HCT116 (cell line): ENCODE data around the gene ANKRD13D. TPM values are rescaled to one million over a fixed set of nuclear protein-coding genes. Genes with fewer than 3 reads are reported as not detected.

Experiments
- ATAC-seq: fragments of 200-7000 bp; cut with Tn5 transposase; 2 replicates; pipeline ENCODE4 v1.9.1; 2020; ENCODE audit warnings: mild to moderate bottlenecking, moderate library complexity
- BruUV-seq: library from RNA; stranded (reverse); fragments of 400-500 nt; replicated peaks from 2 replicates; lab custom pipeline; 2021; lab: Mats Ljungman, UMichigan
- CTCF ChIA-PET: fragments of 300-600 bp; sonication (Branson Sonifier 250); formaldehyde crosslinking; loops from one replicate; lab custom pipeline; 2021; ENCODE audit warnings: antibody characterized with exemption; lab: Charles Lee
- POLR2A ChIA-PET: fragments of 300-600, 350-600 bp; sonication (Branson Sonifier 250); formaldehyde crosslinking; loops from one replicate; lab custom pipeline; 2021; ENCODE audit warnings: antibody characterized with exemption; lab: Charles Lee
- RAD21 ChIA-PET, 2 experiments: fragments of 300-600 bp; sonication (Branson Sonifier 250); formaldehyde crosslinking; loops; one replicate each; lab custom pipeline; 2023; ENCODE audit warnings: low total read pairs in 2 of 2; ENCODE audit not compliant: uncharacterized antibody in 2 of 2, unreplicated experiment in 2 of 2, low non-redundant PET in 1 of 2; lab: Charles Lee
- DNase-seq: peaks from one replicate; pipeline ENCODE4 v3.0.0-alpha.2; 2010; ENCODE audit warnings: low read depth, low spot score
- H2AFZ ChIP-seq: fragments of 200-600 bp; shearing (Covaris generic), sonication (generic); 2 replicates; pipeline ENCODE4 v1.6.1; 2017; ENCODE audit warnings: low read depth, mixed run types, mixed read lengths, antibody characterized with exemption, low read length; ENCODE audit not compliant: poor library complexity, severe bottlenecking
- H3K27ac ChIP-seq: 2 replicates; pipeline ENCODE4 v1.5.1; 2012; ENCODE audit warnings: low read depth, low read length
- H3K27me3 ChIP-seq: fragments of 200-600 bp; sonication (generic); 2 replicates; pipeline ENCODE4 v1.6.1; 2016; ENCODE audit warnings: mixed run types, low read length, mixed read lengths; ENCODE audit not compliant: insufficient read depth
- H3K36me3 ChIP-seq, 2 experiments: fragments of 200-500 bp in 1 of 2; fragments of 200-600 bp in 1 of 2; sonication (Bioruptor generic) in 1 of 2; sonication (generic) in 1 of 2; 2 replicates each; pipeline versions ENCODE4 v1.5.1 to v1.6.1; 2014 to 2016; ENCODE audit warnings: low read length in 2 of 2, inconsistent platforms in 1 of 2, mixed read lengths in 1 of 2, mixed run types in 1 of 2; ENCODE audit not compliant: insufficient read depth in 2 of 2, control insufficient read depth in 1 of 2
- H3K4me1 ChIP-seq, 2 experiments: fragments of 200-600 bp in 1 of 2; sonication (generic) in 1 of 2; 2 replicates each; pipeline versions ENCODE4 v1.5.1 to v1.6.1; 2012 to 2017; ENCODE audit warnings: low read length in 2 of 2, inconsistent platforms in 1 of 2, mild to moderate bottlenecking in 1 of 2, mixed read lengths in 1 of 2, mixed run types in 1 of 2, moderate library complexity in 1 of 2; ENCODE audit not compliant: insufficient read depth in 2 of 2, control insufficient read depth in 1 of 2
- H3K4me2 ChIP-seq: fragments of 200-600 bp; sonication (generic); 2 replicates; pipeline ENCODE4 v1.6.1; 2017; ENCODE audit warnings: mixed run types, low read length, mixed read lengths
- H3K4me3 ChIP-seq, 2 experiments: fragments of 200-600 bp in 1 of 2; sonication (generic) in 1 of 2; replicated peaks in 1 of 2; 2 replicates each; pipeline ENCODE4 v1.5.1; 2011 to 2016; ENCODE audit warnings: low read length in 2 of 2, control low read depth in 1 of 2, low read depth in 1 of 2, mild to moderate bottlenecking in 1 of 2, mixed read lengths in 1 of 2, mixed run types in 1 of 2
- H3K79me2 ChIP-seq: fragments of 200-600 bp; sonication (generic); 2 replicates; pipeline ENCODE4 v1.6.1; 2017; ENCODE audit warnings: mild to moderate bottlenecking, mixed run types, low read length, moderate library complexity, mixed read lengths; ENCODE audit not compliant: insufficient read depth
- H3K9ac ChIP-seq: fragments of 200-600 bp; sonication (generic); 2 replicates; pipeline ENCODE4 v1.6.1; 2016; ENCODE audit warnings: low read length, mixed read lengths
- H3K9me2 ChIP-seq: fragments of 200-600 bp; sonication (generic), shearing (Covaris generic); 2 replicates; pipeline ENCODE4 v1.6.1; 2017; ENCODE audit warnings: mixed run types, mild to moderate bottlenecking, moderate library complexity; ENCODE audit not compliant: insufficient read depth
- H3K9me3 ChIP-seq, 2 experiments: fragments of 200-500 bp in 1 of 2; fragments of 200-600 bp in 1 of 2; sonication (Bioruptor generic) in 1 of 2; sonication (generic) in 1 of 2; 2 replicates each; pipeline ENCODE4 v1.6.1; 2014 to 2017; ENCODE audit warnings: low read length in 2 of 2, mixed read lengths in 2 of 2, inconsistent platforms in 1 of 2, low read depth in 1 of 2, mild to moderate bottlenecking in 1 of 2, mixed run types in 1 of 2, moderate library complexity in 1 of 2; ENCODE audit not compliant: control insufficient read depth in 1 of 2, insufficient read depth in 1 of 2
- H4K20me1 ChIP-seq: fragments of 200-600 bp; sonication (generic), shearing (Covaris generic); 2 replicates; pipeline ENCODE4 v1.6.1; 2017; ENCODE audit warnings: mixed run types, mild to moderate bottlenecking, moderate library complexity; ENCODE audit not compliant: insufficient read depth
- CEBPB ChIP-seq: IDR thresholded peaks from 2 replicates; pipeline ENCODE4 v1.6.1; 2012; ENCODE audit warnings: low read depth
- EGR1 ChIP-seq: IDR thresholded peaks from 2 replicates; pipeline ENCODE4 v1.6.1; 2012; ENCODE audit warnings: low read depth
- EZH2 ChIP-seq: fragments of 200-600 bp; sonication (generic); IDR thresholded peaks from 2 replicates; pipeline ENCODE4 v1.6.1; 2017; ENCODE audit warnings: antibody characterized with exemption, mixed run types
- EZH2phosphoT487 ChIP-seq: fragments of 200-600 bp; IDR thresholded peaks from 2 replicates; pipeline ENCODE4 v1.6.1; 2018; ENCODE audit warnings: antibody characterized with exemption, borderline replicate concordance
- FOSL1 ChIP-seq: IDR thresholded peaks from 2 replicates; pipeline ENCODE4 v1.6.1; 2012; ENCODE audit warnings: low read depth
- JUND ChIP-seq: IDR thresholded peaks from 2 replicates; pipeline ENCODE4 v1.6.1; 2012
- POLR2A ChIP-seq: IDR thresholded peaks from 2 replicates; pipeline ENCODE4 v1.7.0; 2011; ENCODE audit warnings: borderline replicate concordance; ENCODE audit not compliant: insufficient read depth, insufficient read length; ENCODE audit errors: extremely low read depth
- POLR2AphosphoS5 ChIP-seq: IDR thresholded peaks from 2 replicates; pipeline ENCODE4 v1.6.1; 2011; ENCODE audit warnings: mild to moderate bottlenecking, low read depth, low read length, moderate library complexity
- RAD21 ChIP-seq: IDR thresholded peaks from 2 replicates; pipeline ENCODE4 v1.6.1; 2012; ENCODE audit warnings: low read depth, mild to moderate bottlenecking
- SP1 ChIP-seq: IDR thresholded peaks from 2 replicates; pipeline ENCODE4 v1.6.1; 2012; ENCODE audit warnings: low read depth
- TCF7L2 ChIP-seq: IDR thresholded peaks from 2 replicates; pipeline ENCODE4 v1.7.0; 2011; ENCODE audit warnings: borderline replicate concordance, inconsistent platforms; ENCODE audit not compliant: insufficient read depth, insufficient read length; ENCODE audit errors: extremely low read depth
- YY1 ChIP-seq: IDR thresholded peaks from 2 replicates; pipeline ENCODE4 v1.6.1; 2011; ENCODE audit warnings: low read length, low read depth, moderate library complexity, mild to moderate bottlenecking; ENCODE audit not compliant: insufficient replicate concordance; ENCODE audit errors: extremely low read depth
- intact Hi-C: fragments of 100-400 bp; cut with micrococcal nuclease; formaldehyde crosslinking; loops from 2 replicates; pipeline ENCODE4 v1.10.0; 2022
- total RNA-seq: library from RNA; stranded (reverse); gene quantifications from one replicate; pipeline ENCODE4 v1.2.1, GENCODE V29; 2021; ENCODE audit not compliant: unreplicated experiment
- TF ChIP-seq, protein P1 (sequence below), 3 experiments: fragments of 200-600 bp in 1 of 3; sonication (generic) in 1 of 3; IDR thresholded peaks in 2 of 3; conservative IDR thresholded peaks in 1 of 3; 2 replicates each; pipeline ENCODE4 v1.5.1; 2012 to 2017; ENCODE audit warnings: low read depth in 2 of 3, low read length in 2 of 3, antibody characterized with exemption in 1 of 3, borderline replicate concordance in 1 of 3, control low read depth in 1 of 3, mild to moderate bottlenecking in 1 of 3, mixed read lengths in 1 of 3, mixed run types in 1 of 3, moderate library complexity in 1 of 3; ENCODE audit not compliant: insufficient read depth in 1 of 3
- TF ChIP-seq, protein P2 (sequence below): IDR thresholded peaks from 2 replicates; pipeline ENCODE4 v1.6.1; 2011; ENCODE audit warnings: mild to moderate bottlenecking, low read length, moderate library complexity; ENCODE audit not compliant: insufficient replicate concordance; ENCODE audit errors: extremely low read depth

ANKRD13D gene
- total RNA-seq, 1 experiment from 2014 or later, result 61.1 TPM

DNA sequence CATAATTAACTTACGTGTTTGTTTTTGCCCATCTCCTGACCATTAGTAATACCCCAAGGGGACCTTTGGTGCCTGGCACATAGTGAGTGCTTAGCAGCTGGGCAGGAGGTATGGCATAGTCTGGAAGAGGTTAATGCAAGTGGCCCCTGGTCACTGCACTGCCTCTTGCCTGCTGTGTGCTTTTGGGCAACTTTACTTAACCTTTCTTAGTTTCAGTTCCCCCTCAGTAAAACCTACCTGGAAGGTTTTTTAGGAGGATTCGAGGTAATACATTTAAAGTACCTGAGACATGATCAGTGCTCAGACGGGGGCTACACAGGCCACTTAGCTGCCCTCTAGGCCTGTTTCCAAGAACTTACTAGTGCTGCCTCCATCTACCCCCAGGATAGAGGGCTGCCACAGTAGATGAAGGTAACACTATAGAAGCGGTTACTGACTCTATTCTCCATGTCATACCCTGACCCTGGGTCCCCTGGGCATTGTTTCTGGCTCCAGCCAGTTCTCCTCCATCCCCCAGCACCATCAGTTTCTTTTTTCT is 60.9 kb downstream of the ANKRD13D start:
- TF ChIP-seq FOSL1, result no peak
- no peak for TF ChIP-seq TCF7L2
- no peak for TF ChIP-seq EGR1
- TF ChIP-seq, protein P1, sequence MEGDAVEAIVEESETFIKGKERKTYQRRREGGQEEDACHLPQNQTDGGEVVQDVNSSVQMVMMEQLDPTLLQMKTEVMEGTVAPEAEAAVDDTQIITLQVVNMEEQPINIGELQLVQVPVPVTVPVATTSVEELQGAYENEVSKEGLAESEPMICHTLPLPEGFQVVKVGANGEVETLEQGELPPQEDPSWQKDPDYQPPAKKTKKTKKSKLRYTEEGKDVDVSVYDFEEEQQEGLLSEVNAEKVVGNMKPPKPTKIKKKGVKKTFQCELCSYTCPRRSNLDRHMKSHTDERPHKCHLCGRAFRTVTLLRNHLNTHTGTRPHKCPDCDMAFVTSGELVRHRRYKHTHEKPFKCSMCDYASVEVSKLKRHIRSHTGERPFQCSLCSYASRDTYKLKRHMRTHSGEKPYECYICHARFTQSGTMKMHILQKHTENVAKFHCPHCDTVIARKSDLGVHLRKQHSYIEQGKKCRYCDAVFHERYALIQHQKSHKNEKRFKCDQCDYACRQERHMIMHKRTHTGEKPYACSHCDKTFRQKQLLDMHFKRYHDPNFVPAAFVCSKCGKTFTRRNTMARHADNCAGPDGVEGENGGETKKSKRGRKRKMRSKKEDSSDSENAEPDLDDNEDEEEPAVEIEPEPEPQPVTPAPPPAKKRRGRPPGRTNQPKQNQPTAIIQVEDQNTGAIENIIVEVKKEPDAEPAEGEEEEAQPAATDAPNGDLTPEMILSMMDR (IDR thresholded peaks at IDR 0.05 in 2 of 3, conservative IDR thresholded peaks at IDR 0.05 in 1 of 3; ENCODE audit: borderline replicate concordance in 1 of 3, insufficient read depth in 1 of 3, low read depth in 2 of 3, low read length in 2 of 3), result no peak
- TF ChIP-seq POLR2AphosphoS5, result no peak
- no peak for TF ChIP-seq POLR2A
- no peak for TF ChIP-seq EZH2
- TF ChIP-seq JUND, result no peak
- no peak for TF ChIP-seq SP1
- TF ChIP-seq EZH2phosphoT487, result no peak
- TF ChIP-seq YY1, result no peak
- TF ChIP-seq, protein P2, sequence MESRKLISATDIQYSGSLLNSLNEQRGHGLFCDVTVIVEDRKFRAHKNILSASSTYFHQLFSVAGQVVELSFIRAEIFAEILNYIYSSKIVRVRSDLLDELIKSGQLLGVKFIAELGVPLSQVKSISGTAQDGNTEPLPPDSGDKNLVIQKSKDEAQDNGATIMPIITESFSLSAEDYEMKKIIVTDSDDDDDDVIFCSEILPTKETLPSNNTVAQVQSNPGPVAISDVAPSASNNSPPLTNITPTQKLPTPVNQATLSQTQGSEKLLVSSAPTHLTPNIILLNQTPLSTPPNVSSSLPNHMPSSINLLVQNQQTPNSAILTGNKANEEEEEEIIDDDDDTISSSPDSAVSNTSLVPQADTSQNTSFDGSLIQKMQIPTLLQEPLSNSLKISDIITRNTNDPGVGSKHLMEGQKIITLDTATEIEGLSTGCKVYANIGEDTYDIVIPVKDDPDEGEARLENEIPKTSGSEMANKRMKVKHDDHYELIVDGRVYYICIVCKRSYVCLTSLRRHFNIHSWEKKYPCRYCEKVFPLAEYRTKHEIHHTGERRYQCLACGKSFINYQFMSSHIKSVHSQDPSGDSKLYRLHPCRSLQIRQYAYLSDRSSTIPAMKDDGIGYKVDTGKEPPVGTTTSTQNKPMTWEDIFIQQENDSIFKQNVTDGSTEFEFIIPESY, result no peak
- TF ChIP-seq CEBPB, result no peak
- no peak for TF ChIP-seq RAD21
- RAD21 ChIA-PET, result no interaction called here
- Histone ChIP-seq H4K20me1 (no peaks in the 10 kb centered on the region), H3K36me3 (no peaks in the 10 kb centered on the region), H3K9me3 (no peaks in the 10 kb centered on the region), H3K27me3 (no peaks in the 10 kb centered on the region), H3K4me1 (peaks cover 33 to 77% of the 10 kb centered on the region in 2 experiments), H3K79me2 (no peaks in the 10 kb centered on the region; the same call in 1 of the 2 replicates), H3K9ac (no peak overlapping the region), H3K4me2 (no peak overlapping the region), H3K9me2 (no peaks in the 10 kb centered on the region), H2AFZ (no peak overlapping the region), H3K27ac (no peak overlapping the region), H3K4me3 (no peak overlapping the region)
- POLR2A ChIA-PET, result no interaction called here
- intact Hi-C loops, result loop anchor here (2.0 to 5.0 kb wide), 2 partner anchors 117 to 157 kb away; partner anchors contain the start of gene TMEM134
- DNase-seq (no peak), ATAC-seq (no peak)
- no TSS peak for BruUV-seq
- CTCF ChIA-PET, result interaction anchor here (0.7 to 16.6 kb wide), 4 partner anchors 26 to 70 kb away, joined by 3 to 456 read pairs (median 4); partner anchors contain the start of genes CLCF1 and PPP1CA
